Measurements from ENCODE around the gene CRYM. TPM values are rescaled to one million over a fixed set of nuclear protein-coding genes. Genes with fewer than 3 reads are reported as not detected.
"Not testable (repeated sequence)": the region's sequence is repeated elsewhere in the genome, so short reads cannot be mapped to it uniquely, and the experiment has no call there.

The CRYM gene
- 1.2 and 2.2 TPM in 2 replicates for total RNA-seq
- long read RNA-seq, partial matches to known transcripts: 3 of 5 reads
- long read RNA-seq, other reads (novel, unspliced or antisense): 2 of 5 reads

GRCh38 chr16:21277927-21278706 lies at the start of gene CRYM:
TSS of gene CRYM (minus strand) at chr16:21278290. CDS start at chr16:21278251, 39 bp downstream.
- Mint-ChIP-seq H3K9me3 (no peaks in the 10 kb centered on the region), H3K27ac (ENCODE audit: unreplicated experiment) (no peak within 1 kb of the TSS), H3K4me1 (peaks cover 20% of the 10 kb centered on the region), H3K4me3 (peak within 1 kb of the TSS; percentile 52), H3K27me3 (ENCODE audit: low read depth) (peaks cover 78% of the 10 kb centered on the region), H3K36me3 (ENCODE audit: low read depth) (no peaks in the 10 kb centered on the region)
- DNase-seq (ENCODE audit: low read depth, low spot score): peak; percentile 65
- TF ChIP-seq CTCF (conservative IDR thresholded peaks at IDR 0.05): peak; percentile 92

- no peak overlapping the region for H3K4me3 Mint-ChIP-seq
- no peaks in the 10 kb centered on the region for H3K4me1 Mint-ChIP-seq
- TF ChIP-seq CTCF (conservative IDR thresholded peaks at IDR 0.05): no peak
- peaks cover under 1% of the 10 kb centered on the region for H3K9me3 Mint-ChIP-seq
- H3K27me3 Mint-ChIP-seq (ENCODE audit: low read depth): peaks cover 32% of the 10 kb centered on the region
- H3K27ac Mint-ChIP-seq (ENCODE audit: unreplicated experiment): no peak overlapping the region
- no peaks in the 10 kb centered on the region for H3K36me3 Mint-ChIP-seq (ENCODE audit: low read depth)
- DNase-seq (ENCODE audit: low read depth, low spot score): no peak
Observed at GRCh38 chr16:21327046-21327445, 49.0 kb upstream of the CRYM start.

- DNase-seq (ENCODE audit: low read depth, low spot score): no peak
- H3K4me1 Mint-ChIP-seq: no peaks in the 10 kb centered on the region
- no peak overlapping the region for H3K4me3 Mint-ChIP-seq
- no peaks in the 10 kb centered on the region for H3K36me3 Mint-ChIP-seq (ENCODE audit: low read depth)
- H3K9me3 Mint-ChIP-seq: no peaks in the 10 kb centered on the region
- TF ChIP-seq CTCF (conservative IDR thresholded peaks at IDR 0.05): no peak
- peaks cover 28% of the 10 kb centered on the region for H3K27me3 Mint-ChIP-seq (ENCODE audit: low read depth)
- no peak overlapping the region for H3K27ac Mint-ChIP-seq (ENCODE audit: unreplicated experiment)
Observed at GRCh38 chr16:21326459-21326858, 48.4 kb upstream of the CRYM start.

- Mint-ChIP-seq H3K27me3 (ENCODE audit: low read depth) (peaks cover 21% of the 10 kb centered on the region), H3K4me1 (no peaks in the 10 kb centered on the region), H3K27ac (ENCODE audit: unreplicated experiment) (no peak overlapping the region), H3K36me3 (ENCODE audit: low read depth) (no peaks in the 10 kb centered on the region), H3K9me3 (peaks cover 4% of the 10 kb centered on the region), H3K4me3 (no peak overlapping the region)
- no peak for TF ChIP-seq CTCF (conservative IDR thresholded peaks at IDR 0.05)
- no peak for DNase-seq (ENCODE audit: low read depth, low spot score)
Observed at GRCh38 chr16:21324267-21324666, 46.2 kb upstream of the CRYM start.

- not testable (repeated sequence) for H3K36me3 Mint-ChIP-seq (ENCODE audit: low read depth); DNase-seq (ENCODE audit: low read depth, low spot score); H3K4me1 Mint-ChIP-seq; H3K27ac Mint-ChIP-seq (ENCODE audit: unreplicated experiment); H3K9me3 Mint-ChIP-seq; H3K27me3 Mint-ChIP-seq (ENCODE audit: low read depth); H3K4me3 Mint-ChIP-seq
Observed at GRCh38 chr16:21322251-21322650, 44.2 kb upstream of the CRYM start.

- H3K27me3 Mint-ChIP-seq (ENCODE audit: low read depth): peaks cover 7% of the 10 kb centered on the region
- H3K27ac Mint-ChIP-seq (ENCODE audit: unreplicated experiment): no peak overlapping the region
- H3K9me3 Mint-ChIP-seq: peaks cover 4% of the 10 kb centered on the region
- DNase-seq (ENCODE audit: low read depth, low spot score): no peak
- H3K4me3 Mint-ChIP-seq: no peak overlapping the region
- no peaks in the 10 kb centered on the region for H3K4me1 Mint-ChIP-seq
- H3K36me3 Mint-ChIP-seq (ENCODE audit: low read depth): no peaks in the 10 kb centered on the region
- TF ChIP-seq CTCF (conservative IDR thresholded peaks at IDR 0.05): no peak
Observed at GRCh38 chr16:21321736-21322135, 43.6 kb upstream of the CRYM start.
